SK-N-SH (cell line): Measurements from ENCODE around the gene ETS1. TPM values are rescaled to one million over a fixed set of nuclear protein-coding genes. Genes with fewer than 3 reads are reported as not detected.

Source experiments
- CTCF ChIA-PET: fragments of 300-600, 350-600 bp; formaldehyde crosslinking; extraction: SDS; loops from one replicate; lab custom pipeline; 2021; lab: Yijun Ruan, JAX
- POLR2A ChIA-PET: fragments of 350-600 bp; sonication (Branson Sonifier 250); formaldehyde crosslinking; extraction: SDS; loops from one replicate; lab custom pipeline; 2020; ENCODE audit warnings: antibody characterized with exemption, inconsistent platforms; lab: Yijun Ruan, JAX
- DNase-seq: peaks from one replicate; pipeline ENCODE4 v3.0.0; 2012
- H2AFZ ChIP-seq: fragments of 200-600 bp; sonication (generic); 2 replicates; pipeline ENCODE4 v1.8.1; 2016; ENCODE audit warnings: antibody characterized with exemption, mild to moderate bottlenecking, low read depth
- H3F3A ChIP-seq: fragments of 200-600 bp; sonication (generic); replicated peaks from 2 replicates; pipeline ENCODE3; 2016; ENCODE audit warnings: antibody characterized with exemption, mild to moderate bottlenecking; ENCODE audit not compliant: insufficient read depth
- H3K27ac ChIP-seq, 2 experiments: fragments of 200-500 bp in 1 of 2; fragments of 200-600 bp in 1 of 2; sonication (Bioruptor generic) in 1 of 2; sonication (generic), shearing (Covaris generic) in 1 of 2; 2 replicates each; pipeline versions ENCODE4 v1.5.1 to v1.6.1; 2014 to 2016; ENCODE audit warnings: low read depth in 2 of 2, inconsistent platforms in 1 of 2, low read length in 1 of 2, mild to moderate bottlenecking in 1 of 2, mixed read lengths in 1 of 2
- H3K27me3 ChIP-seq: fragments of 200-600 bp; sonication (generic), shearing (Covaris generic); 2 replicates; pipeline ENCODE4 v1.6.1; 2016; ENCODE audit warnings: mixed run types; ENCODE audit not compliant: insufficient read depth
- H3K36me3 ChIP-seq, 2 experiments: fragments of 200-500 bp in 1 of 2; fragments of 200-600 bp in 1 of 2; sonication (Bioruptor generic) in 1 of 2; sonication (generic) in 1 of 2; replicated peaks in 1 of 2; 2 replicates each; pipeline versions ENCODE3 to v1.5.1; 2014 to 2016; ENCODE audit warnings: low read length in 1 of 2, mild to moderate bottlenecking in 1 of 2; ENCODE audit not compliant: insufficient read depth in 2 of 2, control insufficient read depth in 1 of 2
- H3K4me1 ChIP-seq, 2 experiments: fragments of 200-500 bp in 1 of 2; fragments of 200-600 bp in 1 of 2; sonication (Bioruptor generic) in 1 of 2; sonication (generic), shearing (Covaris generic) in 1 of 2; 2 replicates each; pipeline versions ENCODE4 v1.5.1 to v1.6.1; 2014 to 2016; ENCODE audit warnings: low read depth in 1 of 2, low read length in 1 of 2, mixed run types in 1 of 2; ENCODE audit not compliant: insufficient read depth in 2 of 2, control insufficient read depth in 1 of 2
- H3K4me2 ChIP-seq: fragments of 200-600 bp; sonication (generic), shearing (Covaris generic); 2 replicates; pipeline ENCODE4 v1.6.1; 2017; ENCODE audit warnings: mixed run types
- H3K4me3 ChIP-seq, 2 experiments: fragments of 200-500 bp in 1 of 2; fragments of 200-600 bp in 1 of 2; sonication (Bioruptor generic) in 1 of 2; sonication (generic), shearing (Covaris generic) in 1 of 2; 2 replicates each; pipeline versions ENCODE4 v1.5.1 to v1.8.1; 2014 to 2016; ENCODE audit warnings: low read depth in 2 of 2, inconsistent platforms in 1 of 2, low read length in 1 of 2, mild to moderate bottlenecking in 1 of 2, mixed read lengths in 1 of 2, moderate library complexity in 1 of 2
- H3K79me2 ChIP-seq: fragments of 200-600 bp; sonication (generic); 2 replicates; pipeline ENCODE4 v1.8.1; 2017; ENCODE audit warnings: mild to moderate bottlenecking; ENCODE audit not compliant: insufficient read depth
- H3K9ac ChIP-seq: fragments of 200-600 bp; sonication (generic); 2 replicates; pipeline ENCODE4 v1.6.1; 2017; ENCODE audit warnings: mixed run types
- H3K9me2 ChIP-seq: fragments of 200-600 bp; sonication (generic); 2 replicates; pipeline ENCODE4 v1.6.1; 2017; ENCODE audit warnings: mixed run types
- H3K9me3 ChIP-seq: fragments of 200-600 bp; sonication (generic); 2 replicates; pipeline ENCODE4 v1.6.1; 2017; ENCODE audit warnings: mixed run types, mild to moderate bottlenecking, moderate library complexity
- H4K20me1 ChIP-seq: fragments of 200-600 bp; sonication (generic); 2 replicates; pipeline ENCODE4 v1.6.1; 2017; ENCODE audit warnings: mild to moderate bottlenecking, mixed run types; ENCODE audit not compliant: insufficient read depth
- ELF1 ChIP-seq: IDR thresholded peaks from 2 replicates; pipeline ENCODE4 v1.4.0; 2012
- FOSL2 ChIP-seq: IDR thresholded peaks from 2 replicates; pipeline ENCODE4 v1.4.0; 2012; ENCODE audit warnings: low read depth, mild to moderate bottlenecking, moderate library complexity, borderline replicate concordance
- FOXJ3 ChIP-seq: sonication (generic); formaldehyde crosslinking; IDR thresholded peaks from 2 replicates; pipeline ENCODE4 v1.5.1; 2020; ENCODE audit warnings: mild to moderate bottlenecking, missing genetic modification reagents
- MEF2A ChIP-seq: IDR thresholded peaks from 2 replicates; pipeline ENCODE4 v1.4.0; 2012; ENCODE audit warnings: low read depth, borderline replicate concordance
- NRF1 ChIP-seq: IDR thresholded peaks from 2 replicates; pipeline ENCODE4 v1.6.1; 2012; ENCODE audit warnings: low read depth, mild to moderate bottlenecking, low read length
- RAD21 ChIP-seq: IDR thresholded peaks from 2 replicates; pipeline ENCODE4 v1.6.1; 2012; ENCODE audit warnings: mild to moderate bottlenecking, low read length
- SMC3 ChIP-seq: IDR thresholded peaks from 2 replicates; pipeline ENCODE4 v1.6.1; 2012; ENCODE audit warnings: low read depth, low read length, improper control_type of control experiment
- TAF1 ChIP-seq: IDR thresholded peaks from 2 replicates; pipeline ENCODE4 v1.6.1; 2012; ENCODE audit warnings: low read depth, mild to moderate bottlenecking, low read length, moderate library complexity, borderline replicate concordance
- TEAD4 ChIP-seq: IDR thresholded peaks from 2 replicates; pipeline ENCODE4 v1.4.0; 2012; ENCODE audit warnings: mild to moderate bottlenecking, borderline replicate concordance; ENCODE audit not compliant: insufficient read depth
- USF1 ChIP-seq: IDR thresholded peaks from 2 replicates; pipeline ENCODE4 v1.4.0; 2012; ENCODE audit warnings: low read depth, borderline replicate concordance
- USF2 ChIP-seq: fragments of 150-350 bp; IDR thresholded peaks from 2 replicates; pipeline ENCODE4 v1.6.1; 2017; ENCODE audit warnings: antibody characterized with exemption, low read length, low read depth, borderline replicate concordance
- YY1 ChIP-seq: IDR thresholded peaks from 2 replicates; pipeline ENCODE4 v1.4.0; 2012; ENCODE audit warnings: low read depth, mild to moderate bottlenecking
- WGBS: methylation state at CpG from one replicate; pipeline ENCODE4 v1.1.6; 2017; ENCODE audit warnings: low lambda C conversion rate; 5-methylcytosine and 5-hydroxymethylcytosine counted together
- polyA plus RNA-seq, 3 experiments: library from polyadenylated mRNA; depleted of rRNA; stranded (reverse); fragments of >200 nt; gene quantifications; 2 replicates each; pipeline ENCODE4 v1.2.3, GENCODE V29; 2012
- TF ChIP-seq, protein P1 (sequence below): IDR thresholded peaks from 2 replicates; pipeline ENCODE4 v1.4.0; 2012; ENCODE audit warnings: low read depth, borderline replicate concordance
- TF ChIP-seq, protein P2 (sequence below): fragments of 150-350 bp; IDR thresholded peaks from 2 replicates; pipeline ENCODE4 v1.6.1; 2016; ENCODE audit warnings: mild to moderate bottlenecking, low read depth, low read length
- TF ChIP-seq, protein P3 (sequence below): IDR thresholded peaks from 2 replicates; pipeline ENCODE4; 2012

The ETS1 gene
- polyA plus RNA-seq, 1 of the 3 experiments (the other 2 are of a cell fraction): 14.5 TPM

DNA sequence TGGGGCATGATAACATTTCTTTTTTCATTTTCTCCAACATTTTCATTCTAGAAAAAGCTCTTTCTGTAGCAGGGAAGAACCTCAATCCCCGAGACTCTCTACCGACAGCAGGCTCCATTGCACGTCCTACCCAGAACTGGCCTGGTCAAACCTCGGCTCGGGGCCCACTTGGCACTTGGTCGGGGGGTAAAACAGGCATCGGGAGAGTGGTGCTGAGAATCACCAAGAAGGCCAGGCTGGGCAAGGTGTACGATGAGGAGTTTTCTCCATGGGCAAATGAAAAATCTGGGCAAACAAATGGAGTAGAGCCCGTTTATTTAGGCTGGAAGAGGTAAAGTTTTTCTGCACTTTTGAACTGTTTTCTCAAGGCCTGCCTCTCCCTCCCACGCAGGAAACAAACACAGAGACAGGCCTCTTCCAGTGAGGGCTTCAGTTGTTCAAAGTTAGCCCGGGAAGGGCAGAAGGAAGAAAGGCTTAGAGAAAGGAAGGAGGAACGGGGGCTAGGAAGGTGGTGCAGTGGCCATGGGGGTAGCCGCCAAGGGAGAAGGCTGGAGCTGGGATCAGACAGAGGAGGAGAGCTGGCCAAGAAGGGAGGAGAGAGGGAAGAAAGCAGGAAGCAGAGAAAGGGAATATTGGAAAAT lies 87.6 kb downstream of the ETS1 start (continued):
- TF ChIP-seq, protein P1, sequence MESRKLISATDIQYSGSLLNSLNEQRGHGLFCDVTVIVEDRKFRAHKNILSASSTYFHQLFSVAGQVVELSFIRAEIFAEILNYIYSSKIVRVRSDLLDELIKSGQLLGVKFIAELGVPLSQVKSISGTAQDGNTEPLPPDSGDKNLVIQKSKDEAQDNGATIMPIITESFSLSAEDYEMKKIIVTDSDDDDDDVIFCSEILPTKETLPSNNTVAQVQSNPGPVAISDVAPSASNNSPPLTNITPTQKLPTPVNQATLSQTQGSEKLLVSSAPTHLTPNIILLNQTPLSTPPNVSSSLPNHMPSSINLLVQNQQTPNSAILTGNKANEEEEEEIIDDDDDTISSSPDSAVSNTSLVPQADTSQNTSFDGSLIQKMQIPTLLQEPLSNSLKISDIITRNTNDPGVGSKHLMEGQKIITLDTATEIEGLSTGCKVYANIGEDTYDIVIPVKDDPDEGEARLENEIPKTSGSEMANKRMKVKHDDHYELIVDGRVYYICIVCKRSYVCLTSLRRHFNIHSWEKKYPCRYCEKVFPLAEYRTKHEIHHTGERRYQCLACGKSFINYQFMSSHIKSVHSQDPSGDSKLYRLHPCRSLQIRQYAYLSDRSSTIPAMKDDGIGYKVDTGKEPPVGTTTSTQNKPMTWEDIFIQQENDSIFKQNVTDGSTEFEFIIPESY: no peak

DNA sequence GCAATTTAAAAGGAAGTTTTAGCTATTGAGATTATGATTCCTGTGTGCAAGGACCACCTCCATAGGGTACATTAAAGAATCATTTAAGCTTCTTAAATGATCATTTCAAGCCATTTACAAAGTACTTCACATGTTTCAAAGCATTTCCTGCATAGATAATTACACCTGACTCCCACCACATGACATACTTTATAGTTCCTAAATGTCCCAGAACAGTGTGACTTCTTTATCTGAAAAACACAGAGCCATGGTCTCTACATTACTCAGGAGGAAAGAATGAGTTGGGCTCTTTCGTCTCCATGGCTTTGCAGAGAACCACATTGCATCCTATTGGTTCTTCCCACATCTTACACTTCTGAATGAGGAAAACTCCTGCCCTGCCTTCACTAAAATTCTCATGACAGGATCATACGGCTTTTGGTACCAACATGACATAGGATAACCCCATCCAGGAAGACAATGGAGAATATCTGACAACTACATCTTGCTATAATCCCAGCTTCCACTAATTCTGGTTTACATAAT lies 88.6 kb downstream of the ETS1 start:
- WGBS: 40% methylated on average over 2 of the region's 2 CpGs
- Histone ChIP-seq H4K20me1 (no peaks in the 10 kb centered on the region; the same call in 1 of the 2 replicates), H3K27me3 (no peaks in the 10 kb centered on the region), H3F3A (peaks cover 63% of the 10 kb centered on the region), H3K9me2 (no peaks in the 10 kb centered on the region), H3K4me3 (no peak overlapping the region; a peak in 1 of 4 replicates), H3K9ac (peak overlapping the region; percentile 89; the same call in 1 of the 2 replicates), H3K4me2 (peak overlapping the region; percentile 83), H3K4me1 (peaks cover 40 to 68% of the 10 kb centered on the region in 2 experiments), H3K36me3 (no peaks in the 10 kb centered on the region), H3K9me3 (no peaks in the 10 kb centered on the region), H3K27ac (peak overlapping the region; percentile 90 to 100), H2AFZ (no peak overlapping the region), H3K79me2 (peaks cover 89% of the 10 kb centered on the region)
- CTCF ChIA-PET: no interaction called here
- TF ChIP-seq RAD21 (no peak), FOXJ3 (CRISPR knock-in tag) (no peak), USF2 (no peak), TAF1 (no peak), NRF1 (no peak), MEF2A (no peak), ELF1 (no peak), SMC3 (no peak), FOSL2 (no peak), USF1 (no peak), TEAD4 (no peak), YY1 (no peak)
- TF ChIP-seq, protein P2, sequence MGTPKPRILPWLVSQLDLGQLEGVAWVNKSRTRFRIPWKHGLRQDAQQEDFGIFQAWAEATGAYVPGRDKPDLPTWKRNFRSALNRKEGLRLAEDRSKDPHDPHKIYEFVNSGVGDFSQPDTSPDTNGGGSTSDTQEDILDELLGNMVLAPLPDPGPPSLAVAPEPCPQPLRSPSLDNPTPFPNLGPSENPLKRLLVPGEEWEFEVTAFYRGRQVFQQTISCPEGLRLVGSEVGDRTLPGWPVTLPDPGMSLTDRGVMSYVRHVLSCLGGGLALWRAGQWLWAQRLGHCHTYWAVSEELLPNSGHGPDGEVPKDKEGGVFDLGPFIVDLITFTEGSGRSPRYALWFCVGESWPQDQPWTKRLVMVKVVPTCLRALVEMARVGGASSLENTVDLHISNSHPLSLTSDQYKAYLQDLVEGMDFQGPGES: no peak
- TF ChIP-seq, protein P3, sequence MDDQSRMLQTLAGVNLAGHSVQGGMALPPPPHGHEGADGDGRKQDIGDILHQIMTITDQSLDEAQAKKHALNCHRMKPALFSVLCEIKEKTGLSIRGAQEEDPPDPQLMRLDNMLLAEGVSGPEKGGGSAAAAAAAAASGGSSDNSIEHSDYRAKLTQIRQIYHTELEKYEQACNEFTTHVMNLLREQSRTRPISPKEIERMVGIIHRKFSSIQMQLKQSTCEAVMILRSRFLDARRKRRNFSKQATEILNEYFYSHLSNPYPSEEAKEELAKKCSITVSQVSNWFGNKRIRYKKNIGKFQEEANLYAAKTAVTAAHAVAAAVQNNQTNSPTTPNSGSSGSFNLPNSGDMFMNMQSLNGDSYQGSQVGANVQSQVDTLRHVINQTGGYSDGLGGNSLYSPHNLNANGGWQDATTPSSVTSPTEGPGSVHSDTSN: no peak
- no peak for DNase-seq
- POLR2A ChIA-PET: no interaction called here
